ENCODE data around the gene CAPN6.

- TF ChIP-seq CTCF (IDR thresholded peaks at IDR 0.05): no peak
- no peak for TF ChIP-seq POLR2A (IDR thresholded peaks at IDR 0.05)
Measured at GRCh38 chrX:111259559-111259958, 10.7 kb downstream of the CAPN6 start.
